Astrocyte of the cerebellum (primary cell): ENCODE results near the gene CHMP3.

Experiments used
- DNase-seq: peaks from one replicate; pipeline ENCODE4 v3.0.0-alpha.2; 2011; ENCODE audit warnings: low read depth
- H3K4me3 ChIP-seq: 2 replicates; pipeline ENCODE4 v1.5.1; 2011; ENCODE audit warnings: mild to moderate bottlenecking, low read depth, low read length, moderate library complexity
- CTCF ChIP-seq: IDR thresholded peaks from 2 replicates; pipeline ENCODE4 v1.5.1; 2012; ENCODE audit warnings: low read length, low read depth, moderate library complexity, mild to moderate bottlenecking; ENCODE audit errors: missing control alignments
- in situ Hi-C: cut with HindIII; loops from 2 replicates; pipeline ENCODE4 v1.10.0; 2017; ENCODE audit warnings: low sequenced_read_pairs

CHMP3 gene

GRCh38 chr2:86533589-86533988, 29.7 kb downstream of the CHMP3 start:
- no peak for TF ChIP-seq CTCF
- in situ Hi-C loops, result no loop called here
- no peak overlapping the region for H3K4me3 ChIP-seq
- DNase-seq, result no peak

DNA sequence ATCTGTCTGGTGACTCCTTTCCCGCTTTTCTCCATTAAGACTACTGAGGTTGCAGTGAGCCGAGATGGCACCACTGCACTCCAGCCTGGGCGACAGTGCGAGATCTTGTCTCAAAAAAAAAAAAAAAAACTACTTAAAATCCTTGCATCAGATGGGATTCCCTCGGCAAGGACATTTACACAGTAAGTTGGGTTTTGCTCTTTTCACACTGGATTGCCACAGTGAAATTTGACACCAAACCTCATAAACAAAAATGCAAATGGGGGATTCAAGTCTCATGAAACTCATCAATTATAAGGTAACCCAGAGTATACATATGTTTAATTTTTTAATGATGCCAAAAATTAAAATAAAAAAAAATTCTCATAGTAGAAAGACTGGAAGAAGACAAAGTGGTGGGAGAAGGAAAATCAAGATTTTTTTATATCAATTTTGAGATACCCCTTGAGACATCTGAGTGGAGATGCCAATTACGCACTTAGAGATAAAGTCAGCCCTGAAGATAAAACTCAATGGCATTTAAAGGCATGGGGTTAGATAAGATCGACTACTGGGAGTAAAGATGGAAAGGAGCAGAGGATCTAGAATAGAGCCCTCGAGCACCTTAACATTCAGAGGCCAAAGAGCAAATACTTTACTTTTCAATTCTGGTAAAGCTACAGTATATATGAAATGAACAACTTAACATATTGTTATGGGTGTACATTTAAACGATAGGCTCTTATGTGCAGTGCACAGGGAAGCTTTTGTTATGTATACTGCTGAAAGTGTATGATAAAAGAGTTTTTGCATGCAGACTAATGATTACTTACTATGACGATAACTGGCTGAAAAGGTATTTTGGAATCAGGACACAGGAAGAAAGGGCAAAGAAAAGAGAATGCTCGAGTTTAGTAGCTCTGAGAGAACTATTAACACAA, 37.6 kb downstream of the CHMP3 start:
- no peak for DNase-seq
- in situ Hi-C loops, result no loop called here
- TF ChIP-seq CTCF, result no peak
- no peak overlapping the region for H3K4me3 ChIP-seq

GRCh38 chr2:86523491-86523890, 39.8 kb downstream of the CHMP3 start:
- no peak for DNase-seq
- H3K4me3 ChIP-seq, result no peak overlapping the region
- in situ Hi-C loops, result no loop called here
- no peak for TF ChIP-seq CTCF

GRCh38 chr2:86522711-86523110, 40.5 kb downstream of the CHMP3 start:
- no peak for DNase-seq
- H3K4me3 ChIP-seq, result no peak overlapping the region
- in situ Hi-C loops, result no loop called here
- no peak for TF ChIP-seq CTCF

- in situ Hi-C loops, result no loop called here
Measured at GRCh38 chr2:86521922-86522321, 41.3 kb downstream of the CHMP3 start.

DNA sequence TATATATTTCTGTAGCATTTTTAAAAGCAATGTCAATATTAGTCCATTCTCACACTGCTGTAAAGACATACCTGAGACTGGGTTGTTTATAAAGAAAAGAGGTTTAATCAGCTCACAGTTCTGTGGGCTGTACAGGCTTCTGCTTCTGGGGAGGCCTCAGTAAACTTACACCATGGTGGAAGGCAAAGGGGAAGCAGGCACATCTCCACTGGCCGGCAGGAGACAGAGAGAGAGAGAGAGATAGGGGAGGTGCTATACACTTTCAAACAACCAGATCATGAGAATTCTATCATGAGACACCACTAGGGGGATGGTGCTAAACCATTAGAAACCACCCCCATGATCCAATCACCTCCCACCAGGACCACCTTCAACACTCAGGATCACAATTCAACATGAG, 43.1 kb downstream of the CHMP3 start:
- in situ Hi-C loops, result no loop called here
- no peak for TF ChIP-seq CTCF
- H3K4me3 ChIP-seq, result no peak overlapping the region
- DNase-seq, result no peak

More at GRCh38 chr2:86521922-86522321, 41.3 kb downstream of the CHMP3 start:
- no peak overlapping the region for H3K4me3 ChIP-seq
- no peak for TF ChIP-seq CTCF
- DNase-seq, result no peak
